ENCODE measurements around the gene CLCN1.

The CLCN1 gene

DNA sequence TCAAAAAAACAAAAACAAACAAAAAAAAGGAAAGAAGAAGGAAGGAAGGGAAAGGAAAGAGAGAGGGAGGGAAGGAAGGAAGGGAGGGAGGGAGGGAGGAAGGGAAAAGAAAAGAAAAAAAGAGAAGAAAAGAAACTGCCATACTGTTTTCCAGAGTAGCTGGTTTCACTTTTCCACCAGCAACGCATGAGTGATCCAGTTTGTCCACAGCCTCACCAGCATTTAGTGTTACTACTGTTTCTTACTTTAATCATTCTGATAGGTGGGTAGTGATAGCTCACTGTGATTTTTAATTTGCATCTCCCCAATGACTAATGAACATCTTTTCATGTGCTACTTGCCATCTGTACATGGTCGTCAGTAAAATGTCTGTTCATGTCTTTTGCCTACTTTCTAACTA, 43.0 kb upstream of the CLCN1 start:
- DNase-seq (ENCODE audit: low read depth in 1 of 2, low spot score in 1 of 2): no peak
- no peak for TF ChIP-seq SPI1 (IDR thresholded peaks at IDR 0.05; ENCODE audit: borderline replicate concordance, low read depth)
- no peak for TF ChIP-seq CTCF (IDR thresholded peaks at IDR 0.05; ENCODE audit: insufficient read depth, low read length)
- no peak for TF ChIP-seq GABPA (IDR thresholded peaks at IDR 0.05; ENCODE audit: low read depth)
- TF ChIP-seq, protein P1, sequence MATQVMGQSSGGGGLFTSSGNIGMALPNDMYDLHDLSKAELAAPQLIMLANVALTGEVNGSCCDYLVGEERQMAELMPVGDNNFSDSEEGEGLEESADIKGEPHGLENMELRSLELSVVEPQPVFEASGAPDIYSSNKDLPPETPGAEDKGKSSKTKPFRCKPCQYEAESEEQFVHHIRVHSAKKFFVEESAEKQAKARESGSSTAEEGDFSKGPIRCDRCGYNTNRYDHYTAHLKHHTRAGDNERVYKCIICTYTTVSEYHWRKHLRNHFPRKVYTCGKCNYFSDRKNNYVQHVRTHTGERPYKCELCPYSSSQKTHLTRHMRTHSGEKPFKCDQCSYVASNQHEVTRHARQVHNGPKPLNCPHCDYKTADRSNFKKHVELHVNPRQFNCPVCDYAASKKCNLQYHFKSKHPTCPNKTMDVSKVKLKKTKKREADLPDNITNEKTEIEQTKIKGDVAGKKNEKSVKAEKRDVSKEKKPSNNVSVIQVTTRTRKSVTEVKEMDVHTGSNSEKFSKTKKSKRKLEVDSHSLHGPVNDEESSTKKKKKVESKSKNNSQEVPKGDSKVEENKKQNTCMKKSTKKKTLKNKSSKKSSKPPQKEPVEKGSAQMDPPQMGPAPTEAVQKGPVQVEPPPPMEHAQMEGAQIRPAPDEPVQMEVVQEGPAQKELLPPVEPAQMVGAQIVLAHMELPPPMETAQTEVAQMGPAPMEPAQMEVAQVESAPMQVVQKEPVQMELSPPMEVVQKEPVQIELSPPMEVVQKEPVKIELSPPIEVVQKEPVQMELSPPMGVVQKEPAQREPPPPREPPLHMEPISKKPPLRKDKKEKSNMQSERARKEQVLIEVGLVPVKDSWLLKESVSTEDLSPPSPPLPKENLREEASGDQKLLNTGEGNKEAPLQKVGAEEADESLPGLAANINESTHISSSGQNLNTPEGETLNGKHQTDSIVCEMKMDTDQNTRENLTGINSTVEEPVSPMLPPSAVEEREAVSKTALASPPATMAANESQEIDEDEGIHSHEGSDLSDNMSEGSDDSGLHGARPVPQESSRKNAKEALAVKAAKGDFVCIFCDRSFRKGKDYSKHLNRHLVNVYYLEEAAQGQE (IDR thresholded peaks at IDR 0.05; ENCODE audit: insufficient replicate concordance, low read depth): no peak
- TF ChIP-seq POLR2AphosphoS5 (IDR thresholded peaks at IDR 0.05; ENCODE audit: low read depth): no peak
- H3K27me3 ChIP-seq (ENCODE audit: insufficient read depth, poor library complexity, severe bottlenecking): no peaks in the 10 kb centered on the region
- H3K27ac ChIP-seq (replicated peaks): no peak overlapping the region
- no peak overlapping the region for H3K4me3 ChIP-seq (replicated peaks; ENCODE audit: insufficient read depth, low read length)

DNA sequence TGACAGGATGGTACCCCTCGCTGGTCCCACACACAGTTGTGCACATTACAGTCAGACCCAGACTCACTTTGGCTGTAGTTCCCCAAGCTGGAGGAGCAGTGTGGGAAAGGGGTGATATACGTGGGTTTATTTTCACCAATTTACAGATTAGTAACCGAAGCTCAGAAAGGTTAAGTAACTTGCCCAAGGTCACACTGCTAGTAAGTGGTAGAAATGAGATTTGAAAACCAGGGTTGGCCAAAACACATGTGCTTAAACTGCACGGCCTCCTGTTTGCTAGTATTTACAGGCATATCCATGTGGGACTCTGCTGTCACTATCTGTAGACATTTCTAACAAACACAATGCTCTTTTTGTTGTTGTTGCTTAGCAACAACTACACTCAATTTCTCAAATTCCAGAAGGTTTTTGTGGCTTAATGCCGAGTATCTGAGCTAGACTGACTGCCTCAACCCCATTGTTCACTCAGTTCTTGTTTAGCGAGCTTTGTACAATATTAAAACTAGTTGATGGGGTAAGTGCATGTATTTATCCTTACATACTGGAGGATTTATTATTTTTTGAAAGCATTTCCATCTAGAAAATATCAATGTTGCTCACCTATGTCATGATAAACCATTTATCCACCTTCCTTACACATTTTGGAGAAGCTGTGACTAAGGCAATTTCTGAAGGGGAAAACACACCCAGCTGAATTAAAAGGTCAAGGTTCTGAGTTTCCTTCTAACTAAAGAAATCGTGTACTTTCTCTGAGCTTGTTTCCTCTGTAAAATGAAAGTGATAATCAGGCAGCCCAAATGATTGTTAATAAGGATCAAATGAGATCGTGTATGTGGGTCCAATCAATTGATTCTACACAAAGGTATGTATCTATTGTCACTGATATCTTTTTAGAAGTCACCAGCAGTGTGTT, 36.5 kb upstream of the CLCN1 start:
- Histone ChIP-seq H3K4me3 (replicated peaks; ENCODE audit: insufficient read depth, low read length) (no peak overlapping the region), H3K27ac (replicated peaks) (no peak overlapping the region), H3K27me3 (ENCODE audit: insufficient read depth, poor library complexity, severe bottlenecking) (no peaks in the 10 kb centered on the region)
- TF ChIP-seq GABPA (IDR thresholded peaks at IDR 0.05; ENCODE audit: low read depth): no peak
- TF ChIP-seq, protein P1 (IDR thresholded peaks at IDR 0.05; ENCODE audit: insufficient replicate concordance, low read depth): no peak
- no peak for TF ChIP-seq POLR2AphosphoS5 (IDR thresholded peaks at IDR 0.05; ENCODE audit: low read depth)
- no peak for TF ChIP-seq SPI1 (IDR thresholded peaks at IDR 0.05; ENCODE audit: borderline replicate concordance, low read depth)
- no peak for TF ChIP-seq CTCF (IDR thresholded peaks at IDR 0.05; ENCODE audit: insufficient read depth, low read length)
- no peak for DNase-seq (ENCODE audit: low read depth in 1 of 2, low spot score in 1 of 2)

GRCh38 chr7:143280160-143280559, 35.8 kb upstream of the CLCN1 start:
- no peak for DNase-seq (ENCODE audit: low read depth in 1 of 2, low spot score in 1 of 2)
- Histone ChIP-seq H3K27ac (replicated peaks) (no peak overlapping the region), H3K4me3 (replicated peaks; ENCODE audit: insufficient read depth, low read length) (no peak overlapping the region), H3K27me3 (ENCODE audit: insufficient read depth, poor library complexity, severe bottlenecking) (no peaks in the 10 kb centered on the region)
- TF ChIP-seq CTCF (IDR thresholded peaks at IDR 0.05; ENCODE audit: insufficient read depth, low read length) (no peak), GABPA (IDR thresholded peaks at IDR 0.05; ENCODE audit: low read depth) (no peak)
- TF ChIP-seq, protein P1 (IDR thresholded peaks at IDR 0.05; ENCODE audit: insufficient replicate concordance, low read depth): no peak

All from HL-60 (cell line).